Colonic mucosa (tissue), 4 donors: ENCODE measurements around the gene GDPD3. TPM values are rescaled to one million over a fixed set of nuclear protein-coding genes. Genes with fewer than 3 reads are reported as not detected.

Source experiments
- DNase-seq: peaks from one replicate; pipeline ENCODE4 v3.0.0-alpha.2; 2020
- H3K27ac ChIP-seq: fragments of 200-600 bp; one replicate; pipeline ENCODE4 v1.8.0; 2021
- H3K27me3 ChIP-seq: fragments of 200-600 bp; one replicate; pipeline ENCODE4 v1.8.0; 2021
- H3K36me3 ChIP-seq: fragments of 200-600 bp; one replicate; pipeline ENCODE4 v1.8.0; 2021
- H3K4me1 ChIP-seq: fragments of 200-600 bp; one replicate; pipeline ENCODE4 v1.8.0; 2021; ENCODE audit warnings: mild to moderate bottlenecking
- H3K4me3 ChIP-seq: fragments of 200-600 bp; one replicate; pipeline ENCODE4 v1.8.0; 2021
- H3K9ac ChIP-seq, 2 donors: one replicate each; pipeline ENCODE4 v1.7.0; 2013; ENCODE audit warnings: control low read depth in 2 of 2, low read depth in 2 of 2, low read length in 2 of 2
- H3K9me3 ChIP-seq: fragments of 200-600 bp; one replicate; pipeline ENCODE4 v1.8.0; 2021
- intact Hi-C: fragments of 100-400 bp; cut with DNase I; formaldehyde crosslinking; loops from one replicate; pipeline ENCODE4 v1.14.1; 2022
- total RNA-seq, 2 donors: library from RNA; stranded (reverse); fragmentation: NEBNext Ultra II Directional in 1 of 2; extraction: Animal tissue kit (Norgen Biotek cat#: 25700) in 1 of 2; gene quantifications; one replicate each; pipeline ENCODE4 v1.2.1, GENCODE V29; 2021
- TF ChIP-seq, protein P1 (sequence below): fragments of 200-600 bp; IDR thresholded peaks from one replicate; pipeline ENCODE4 v1.8.0; 2022; ENCODE audit warnings: antibody characterized with exemption, mild to moderate bottlenecking
- donor health status: healthy.
- donor health status: DM: no; HTN: no; CAD: no.
- donor health status: DM: no; HTN: no; CAD: no.

The GDPD3 gene
- total RNA-seq, 2 donors from 2014 or later = 40.4 to 95.2 TPM

DNA sequence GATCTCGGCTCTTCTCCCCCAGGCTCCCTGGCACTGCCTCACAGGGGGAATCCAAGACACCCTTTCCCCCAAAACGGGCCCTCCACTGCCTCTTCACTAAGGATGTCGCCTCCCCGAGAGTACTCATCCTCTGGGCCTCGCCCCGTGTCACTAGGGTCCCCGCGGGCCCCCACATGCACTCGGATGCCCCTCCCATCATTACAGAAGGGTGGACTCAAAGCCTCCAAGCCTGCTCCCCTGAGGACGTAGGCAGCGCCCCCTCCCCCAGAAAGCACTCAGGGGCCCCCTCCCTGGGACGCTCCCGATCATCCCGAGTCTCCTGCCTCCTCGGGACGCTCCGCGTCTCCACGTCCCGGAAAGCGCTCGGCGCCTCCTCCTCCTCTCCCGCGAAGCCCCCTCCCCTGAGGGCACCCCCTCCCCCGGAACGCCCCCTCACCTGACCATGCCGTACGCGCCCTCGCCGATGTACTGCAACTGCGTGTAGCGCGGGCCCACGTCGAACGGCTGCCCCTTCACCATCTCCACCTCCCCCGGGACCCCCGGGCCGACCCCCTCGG lies 9.3 kb upstream of the GDPD3 start:
- peak overlapping the region; percentile 99 for H3K9ac ChIP-seq
- H3K4me3 ChIP-seq = peak overlapping the region; percentile 90
- intact Hi-C loops = no loop called here
- H3K9me3 ChIP-seq = no peaks in the 10 kb centered on the region
- no peaks in the 10 kb centered on the region for H3K27me3 ChIP-seq
- TF ChIP-seq, protein P1, sequence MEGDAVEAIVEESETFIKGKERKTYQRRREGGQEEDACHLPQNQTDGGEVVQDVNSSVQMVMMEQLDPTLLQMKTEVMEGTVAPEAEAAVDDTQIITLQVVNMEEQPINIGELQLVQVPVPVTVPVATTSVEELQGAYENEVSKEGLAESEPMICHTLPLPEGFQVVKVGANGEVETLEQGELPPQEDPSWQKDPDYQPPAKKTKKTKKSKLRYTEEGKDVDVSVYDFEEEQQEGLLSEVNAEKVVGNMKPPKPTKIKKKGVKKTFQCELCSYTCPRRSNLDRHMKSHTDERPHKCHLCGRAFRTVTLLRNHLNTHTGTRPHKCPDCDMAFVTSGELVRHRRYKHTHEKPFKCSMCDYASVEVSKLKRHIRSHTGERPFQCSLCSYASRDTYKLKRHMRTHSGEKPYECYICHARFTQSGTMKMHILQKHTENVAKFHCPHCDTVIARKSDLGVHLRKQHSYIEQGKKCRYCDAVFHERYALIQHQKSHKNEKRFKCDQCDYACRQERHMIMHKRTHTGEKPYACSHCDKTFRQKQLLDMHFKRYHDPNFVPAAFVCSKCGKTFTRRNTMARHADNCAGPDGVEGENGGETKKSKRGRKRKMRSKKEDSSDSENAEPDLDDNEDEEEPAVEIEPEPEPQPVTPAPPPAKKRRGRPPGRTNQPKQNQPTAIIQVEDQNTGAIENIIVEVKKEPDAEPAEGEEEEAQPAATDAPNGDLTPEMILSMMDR = no peak
- DNase-seq = peak; percentile 47
- H3K36me3 ChIP-seq = peaks cover 5% of the 10 kb centered on the region
- H3K4me1 ChIP-seq = peaks cover 16% of the 10 kb centered on the region
- peak overlapping the region; percentile 98 for H3K27ac ChIP-seq

DNA sequence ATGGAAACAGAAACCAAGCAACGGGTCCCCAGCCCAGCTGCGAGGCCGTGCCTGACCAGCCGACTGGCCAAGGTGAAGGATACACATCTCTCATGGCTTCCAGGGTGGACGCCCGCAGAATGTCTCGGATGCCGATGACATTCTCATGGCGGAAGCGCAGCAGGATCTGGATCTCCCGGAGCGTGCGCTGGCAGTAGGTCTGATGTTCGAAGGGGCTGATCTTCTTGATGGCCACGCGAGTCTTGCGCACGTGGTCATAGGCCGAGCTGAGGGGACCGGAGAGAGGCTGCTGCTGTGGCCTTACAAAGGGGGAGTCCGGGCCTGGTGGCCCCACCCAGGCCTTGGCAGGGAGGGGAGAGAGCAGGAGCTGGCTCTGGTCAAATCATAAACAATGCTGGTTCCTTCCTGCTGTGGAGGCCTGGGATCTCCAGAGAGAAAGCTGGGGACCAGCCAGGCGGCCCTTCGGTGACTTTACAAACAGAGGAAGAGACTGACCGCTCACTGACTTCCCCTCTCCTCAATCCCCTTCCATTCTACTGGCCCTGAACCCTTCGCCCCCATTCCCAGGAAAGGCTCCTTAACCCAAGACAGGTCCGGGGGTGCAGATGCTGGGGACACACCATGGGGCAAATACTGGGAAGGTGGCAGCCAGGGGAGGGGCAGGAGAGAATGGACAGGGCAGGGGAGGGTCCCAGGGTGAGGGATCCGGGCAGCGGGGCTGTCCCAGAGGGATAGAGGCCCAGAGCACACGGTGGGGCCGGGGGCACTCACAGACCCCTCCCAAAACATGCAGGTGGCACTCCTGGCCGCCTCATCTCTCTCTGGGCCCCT lies 8.6 kb upstream of the GDPD3 start:
- intact Hi-C loops = no loop called here
- Histone ChIP-seq H3K4me1 (peaks cover 16% of the 10 kb centered on the region), H3K27ac (peak overlapping the region; percentile 98), H3K9ac (peak overlapping the region; percentile 99), H3K9me3 (no peaks in the 10 kb centered on the region), H3K36me3 (peaks cover 7% of the 10 kb centered on the region), H3K4me3 (peak overlapping the region; percentile 90), H3K27me3 (no peaks in the 10 kb centered on the region)
- TF ChIP-seq, protein P1 = no peak
- DNase-seq = peak; percentile 73

DNA sequence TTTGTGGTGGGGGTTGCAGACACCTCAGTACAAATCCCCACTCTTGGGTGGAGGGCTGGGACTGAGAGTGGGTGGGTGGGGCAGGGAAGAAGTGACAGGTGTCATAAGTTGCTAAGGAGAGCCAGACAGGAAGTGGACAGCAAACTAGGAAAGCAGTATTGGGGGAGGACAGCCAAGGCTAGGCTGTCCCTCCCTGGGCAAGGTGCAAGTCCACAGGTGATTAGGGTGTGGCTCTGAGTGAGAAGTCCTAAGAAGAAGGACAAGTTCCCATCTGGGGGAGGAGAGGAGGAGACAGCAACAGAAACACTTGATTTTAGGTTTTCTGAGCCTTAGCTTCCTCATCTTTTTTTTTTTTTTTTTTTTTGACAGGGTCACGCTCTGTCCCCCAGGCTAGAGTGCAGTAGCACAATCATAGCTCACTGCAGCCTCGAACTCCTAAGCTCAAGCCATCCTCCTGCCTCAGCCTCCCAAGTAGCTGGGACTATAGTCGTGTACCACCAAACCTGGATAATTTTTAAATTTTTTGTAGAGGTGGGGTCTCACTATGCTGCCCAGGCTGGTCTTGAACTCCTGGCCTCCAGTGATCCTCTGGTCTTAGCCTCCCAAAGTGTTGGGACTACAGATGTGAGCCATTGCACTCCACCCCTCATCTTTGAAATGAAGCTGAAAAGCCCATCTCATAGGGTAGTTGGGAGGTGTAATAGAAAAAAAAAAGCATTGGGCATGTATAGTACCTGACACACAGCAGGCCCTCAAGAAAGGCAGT lies 7.2 kb upstream of the GDPD3 start:
- Histone ChIP-seq H3K27ac (peak overlapping the region; percentile 98), H3K36me3 (peaks cover 7% of the 10 kb centered on the region), H3K9me3 (no peaks in the 10 kb centered on the region), H3K27me3 (no peaks in the 10 kb centered on the region), H3K9ac (peak overlapping the region; percentile 3 to 99), H3K4me1 (peaks cover 21% of the 10 kb centered on the region), H3K4me3 (no peak overlapping the region)
- intact Hi-C loops = no loop called here
- DNase-seq = peak; percentile 88
- TF ChIP-seq, protein P1 = no peak

GRCh38 chr16:30119428-30119827 lies 6.1 kb upstream of the GDPD3 start:
- no peak overlapping the region for H3K9ac ChIP-seq
- H3K4me3 ChIP-seq = no peak overlapping the region
- H3K4me1 ChIP-seq = peaks cover 27% of the 10 kb centered on the region
- H3K27me3 ChIP-seq = no peaks in the 10 kb centered on the region
- TF ChIP-seq, protein P1 = no peak
- DNase-seq = no peak
- intact Hi-C loops = no loop called here
- H3K36me3 ChIP-seq = peaks cover 7% of the 10 kb centered on the region
- peak overlapping the region; percentile 98 for H3K27ac ChIP-seq
- H3K9me3 ChIP-seq = no peaks in the 10 kb centered on the region

- peaks cover 38% of the 10 kb centered on the region for H3K4me1 ChIP-seq
- intact Hi-C loops = no loop called here
- no peak for DNase-seq
These were observed 4.4 kb upstream of the GDPD3 start for GRCh38 chr16:30117768-30118167.

More at GRCh38 chr16:30117768-30118167, 4.4 kb upstream of the GDPD3 start:
- no peak overlapping the region for H3K4me3 ChIP-seq
- no peaks in the 10 kb centered on the region for H3K9me3 ChIP-seq
- H3K27me3 ChIP-seq = no peaks in the 10 kb centered on the region
- H3K36me3 ChIP-seq = peaks cover 7% of the 10 kb centered on the region
- no peak overlapping the region for H3K27ac ChIP-seq
- H3K9ac ChIP-seq = peak overlapping the region in 1 of 2 donors; percentile 29
- TF ChIP-seq, protein P1 = no peak
